PC-9 (cell line): ENCODE data around the gene IGFBP2. TPM values are rescaled to one million over a fixed set of nuclear protein-coding genes. Genes with fewer than 3 reads are reported as not detected.

Experiments used
- BruUV-seq: library from RNA; stranded (reverse); fragments of 400-500 nt; replicated peaks from 2 replicates; lab custom pipeline; 2021; lab: Mats Ljungman, UMichigan
- CTCF ChIA-PET: fragments of 300-600 bp; sonication (Branson Sonifier 250); formaldehyde crosslinking; loops from one replicate; lab custom pipeline; 2022; ENCODE audit warnings: antibody characterized with exemption; lab: Charles Lee
- POLR2A ChIA-PET: fragments of 300-600 bp; sonication (Branson Sonifier 250); formaldehyde crosslinking; loops from one replicate; lab custom pipeline; 2022; ENCODE audit warnings: antibody characterized with exemption; ENCODE audit not compliant: unreplicated experiment; lab: Charles Lee
- DNase-seq, 2 experiments: peaks; one replicate each; pipeline versions ENCODE4 v3.0.0 to v3.0.0-alpha.2; 2015 to 2022; ENCODE audit warnings: mixed read lengths in 1 of 2
- H2AFZ ChIP-seq: fragments of 200-600 bp; sonication (generic); 2 replicates; pipeline ENCODE4 v1.8.1; 2017; ENCODE audit warnings: antibody characterized with exemption
- H3F3A ChIP-seq: fragments of 200-600 bp; sonication (generic); 2 replicates; pipeline ENCODE4 v1.8.1; 2017; ENCODE audit warnings: antibody characterized with exemption, mild to moderate bottlenecking, low read depth; ENCODE audit not compliant: insufficient read depth
- H3K27ac ChIP-seq: fragments of 200-600 bp; sonication (generic); 2 replicates; pipeline ENCODE4 v1.6.1; 2016; ENCODE audit warnings: mixed run types
- H3K27me3 ChIP-seq: fragments of 200-600 bp; sonication (generic); 2 replicates; pipeline ENCODE4 v1.6.1; 2016; ENCODE audit warnings: low read depth, mixed run types; ENCODE audit not compliant: insufficient read depth
- H3K36me3 ChIP-seq: fragments of 200-600 bp; sonication (generic); 2 replicates; pipeline ENCODE4 v1.6.1; 2016; ENCODE audit warnings: low read depth, mixed run types
- H3K4me1 ChIP-seq: fragments of 200-600 bp; sonication (generic); replicated peaks from 2 replicates; pipeline ENCODE4 v1.6.1; 2016; ENCODE audit warnings: mixed run types; ENCODE audit not compliant: insufficient read depth
- H3K4me2 ChIP-seq: fragments of 200-600 bp; sonication (generic); 2 replicates; pipeline ENCODE4 v1.6.1; 2017; ENCODE audit warnings: mixed run types
- H3K4me3 ChIP-seq: fragments of 200-600 bp; sonication (generic); 2 replicates; pipeline ENCODE4 v1.6.1; 2016; ENCODE audit warnings: mixed run types
- H3K79me2 ChIP-seq: fragments of 200-600 bp; sonication (generic); 2 replicates; pipeline ENCODE4 v1.6.1; 2017; ENCODE audit warnings: low read depth, mixed run types
- H3K9me2 ChIP-seq: fragments of 200-600 bp; sonication (generic); 2 replicates; pipeline ENCODE4 v1.8.1; 2017; ENCODE audit warnings: mild to moderate bottlenecking; ENCODE audit not compliant: insufficient read depth
- H3K9me3 ChIP-seq: fragments of 200-600 bp; sonication (generic); 2 replicates; pipeline ENCODE4 v1.8.1; 2016; ENCODE audit warnings: low read depth; ENCODE audit not compliant: insufficient read depth
- H4K20me1 ChIP-seq: fragments of 200-600 bp; sonication (generic); 2 replicates; pipeline ENCODE4 v1.8.1; 2017; ENCODE audit not compliant: insufficient read depth
- CTCF ChIP-seq: fragments of 200-600 bp; sonication (generic); conservative IDR thresholded peaks from 2 replicates; pipeline ENCODE4 v1.6.1; 2017; ENCODE audit warnings: mixed run types, antibody characterized with exemption, mild to moderate bottlenecking, moderate library complexity
- EZH2 ChIP-seq: fragments of 200-600 bp; sonication (generic); IDR thresholded peaks from 2 replicates; pipeline ENCODE4 v1.8.0; 2017; ENCODE audit warnings: antibody characterized with exemption, low read depth
- intact Hi-C: fragments of 100-400 bp; cut with micrococcal nuclease; formaldehyde crosslinking; loops from one replicate; pipeline ENCODE4 v1.10.0; 2022; ENCODE audit not compliant: unreplicated experiment
- total RNA-seq: library from RNA; stranded (reverse); gene quantifications from 2 replicates; pipeline ENCODE4 v1.2.3, GENCODE V29; 2021

IGFBP2 gene
- total RNA-seq, 1 experiment from 2014 or later = 106 TPM

- Histone ChIP-seq H3K4me3 (peak overlapping the region; percentile 48; the same call in 1 of the 2 replicates), H3K27me3 (no peaks in the 10 kb centered on the region), H3K9me3 (no peaks in the 10 kb centered on the region), H3K27ac (peak overlapping the region; percentile 87), H4K20me1 (no peaks in the 10 kb centered on the region), H3F3A (peaks cover 35% of the 10 kb centered on the region), H3K4me1 (peaks cover 47% of the 10 kb centered on the region), H3K36me3 (no peaks in the 10 kb centered on the region), H2AFZ (no peak overlapping the region), H3K79me2 (no peaks in the 10 kb centered on the region), H3K4me2 (peak overlapping the region; percentile 93), H3K9me2 (no peaks in the 10 kb centered on the region)
- POLR2A ChIA-PET = no interaction called here
- no TSS peak for BruUV-seq
- peak in 1 of 2 experiments; percentile 40 for DNase-seq
- CTCF ChIA-PET = no interaction called here
- intact Hi-C loops = no loop called here
- TF ChIP-seq CTCF (no peak), EZH2 (no peak)
Observed at GRCh38 chr2:216604458-216604857, 28.8 kb upstream of the IGFBP2 start.

GRCh38 chr2:216606551-216607276 lies 26.5 kb upstream of the IGFBP2 start:
- Histone ChIP-seq H3F3A (peaks cover 35% of the 10 kb centered on the region), H3K4me1 (peaks cover 47% of the 10 kb centered on the region), H4K20me1 (no peaks in the 10 kb centered on the region), H3K27ac (no peak overlapping the region), H3K9me2 (no peaks in the 10 kb centered on the region), H3K9me3 (no peaks in the 10 kb centered on the region), H3K27me3 (no peaks in the 10 kb centered on the region), H2AFZ (no peak overlapping the region), H3K4me2 (no peak overlapping the region), H3K79me2 (no peaks in the 10 kb centered on the region), H3K36me3 (no peaks in the 10 kb centered on the region), H3K4me3 (no peak overlapping the region)
- intact Hi-C loops = loop anchor here (2.0 kb wide), 1 partner anchor 16 kb away; no protein-coding TSS in a partner anchor
- BruUV-seq = no TSS peak
- TF ChIP-seq EZH2 = no peak
- no peak for DNase-seq
- POLR2A ChIA-PET = no interaction called here
- CTCF ChIA-PET = no interaction called here

DNA sequence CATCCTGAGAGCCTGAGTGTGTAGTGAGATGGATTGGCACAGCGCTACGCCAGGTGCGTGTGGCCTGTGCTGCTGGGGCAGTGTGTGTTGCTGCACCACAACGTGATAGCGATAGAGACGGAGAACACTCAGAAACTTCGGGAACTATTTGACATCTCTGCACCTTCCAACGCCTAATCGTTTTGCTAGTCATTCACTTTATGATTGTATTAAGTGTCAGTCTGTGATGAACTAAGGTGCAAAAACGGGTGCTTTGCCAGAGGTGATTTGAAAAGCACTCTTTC lies 26.0 kb upstream of the IGFBP2 start:
- intact Hi-C loops = loop anchor here (2.0 kb wide), 1 partner anchor 16 kb away; no protein-coding TSS in a partner anchor
- Histone ChIP-seq H3K27ac (no peak overlapping the region), H3K4me2 (no peak overlapping the region), H3K9me2 (no peaks in the 10 kb centered on the region), H3K4me1 (peaks cover 42% of the 10 kb centered on the region), H3K79me2 (no peaks in the 10 kb centered on the region), H4K20me1 (no peaks in the 10 kb centered on the region), H3K9me3 (no peaks in the 10 kb centered on the region), H3K36me3 (no peaks in the 10 kb centered on the region), H3F3A (peaks cover 33% of the 10 kb centered on the region), H3K27me3 (no peaks in the 10 kb centered on the region), H3K4me3 (no peak overlapping the region), H2AFZ (no peak overlapping the region)
- ChIA-PET POLR2A (no interaction called here), CTCF (no interaction called here)
- no peak for DNase-seq
- no peak for TF ChIP-seq CTCF
- TF ChIP-seq EZH2 = no peak
- BruUV-seq = no TSS peak
